NCI-H2196 (cell line): ENCODE data around the gene PSME3IP1.

Experiments
- DNase-seq: peaks from one replicate; lab custom pipeline; 2025; ENCODE audit not compliant: unreplicated experiment; lab: John Stamatoyannopoulos, UW

The PSME3IP1 gene

GRCh38 chr16:57146040-57146647, 39.7 kb downstream of the PSME3IP1 start:
- no peak for DNase-seq

- DNase-seq: no peak
Observed at GRCh38 chr16:57145046-57146021, 40.5 kb downstream of the PSME3IP1 start.

- no peak for DNase-seq
Observed at GRCh38 chr16:57144027-57144426, 41.8 kb downstream of the PSME3IP1 start.

- DNase-seq: no peak
Observed at GRCh38 chr16:57143149-57143921, 42.5 kb downstream of the PSME3IP1 start.

GRCh38 chr16:57141822-57142631, 43.8 kb downstream of the PSME3IP1 start:
- no peak for DNase-seq

- DNase-seq: no peak
Observed at GRCh38 chr16:57140931-57141668, 44.7 kb downstream of the PSME3IP1 start.

GRCh38 chr16:57138281-57138935, 47.4 kb downstream of the PSME3IP1 start:
- no peak for DNase-seq

GRCh38 chr16:57137566-57138273, 48.1 kb downstream of the PSME3IP1 start:
- DNase-seq: no peak

GRCh38 chr16:57137043-57137442, 48.8 kb downstream of the PSME3IP1 start:
- DNase-seq: no peak

- peak; percentile 7 for DNase-seq
Observed at GRCh38 chr16:57134982-57135381, 50.9 kb downstream of the PSME3IP1 start.

- no peak for DNase-seq
Observed at GRCh38 chr16:57133886-57134285, 52.0 kb downstream of the PSME3IP1 start.

GRCh38 chr16:57133031-57133430, 52.8 kb downstream of the PSME3IP1 start:
- no peak for DNase-seq

GRCh38 chr16:57132470-57132869, 53.4 kb downstream of the PSME3IP1 start:
- peak; percentile 1 for DNase-seq

GRCh38 chr16:57131351-57131970, 54.4 kb downstream of the PSME3IP1 start:
- no peak for DNase-seq

GRCh38 chr16:57130950-57131321, 54.9 kb downstream of the PSME3IP1 start:
- DNase-seq: no peak

GRCh38 chr16:57128771-57129389, 57.0 kb downstream of the PSME3IP1 start:
- DNase-seq: no peak

GRCh38 chr16:57127836-57128235, 58.0 kb downstream of the PSME3IP1 start:
- DNase-seq: no peak
